ENCODE data around the gene CDHR4. TPM values are rescaled to one million over a fixed set of nuclear protein-coding genes. Genes with fewer than 3 reads are reported as not detected.

Gene CDHR4
- total RNA-seq, 3 donors from 2014 or later: not detected

GRCh38 chr3:49794431-49794830 lies 5.2 kb downstream of the CDHR4 start:
- H3K9me3 ChIP-seq: no peaks in the 10 kb centered on the region
- TF ChIP-seq CTCF (IDR thresholded peaks at IDR 0.05) (no peak), POLR2AphosphoS5 (IDR thresholded peaks at IDR 0.05) (no peak)
- H3K27me3 ChIP-seq: no peaks in the 10 kb centered on the region
- no peak for DNase-seq (ENCODE audit: low spot score in 2 of 2)
- H3K4me1 ChIP-seq: no peaks in the 10 kb centered on the region
- H3K27ac ChIP-seq: no peak overlapping the region
- intact Hi-C loops (cut with DNase I; ENCODE audit: low total_unique reads): no loop called here
- H3K4me3 ChIP-seq: no peak overlapping the region
- no peaks in the 10 kb centered on the region for H3K36me3 ChIP-seq

- intact Hi-C loops (cut with DNase I; ENCODE audit: low total_unique reads): no loop called here
- Histone ChIP-seq H3K4me3 (no peak overlapping the region), H3K27me3 (no peaks in the 10 kb centered on the region), H3K9me3 (no peaks in the 10 kb centered on the region), H3K27ac (no peak overlapping the region), H3K36me3 (no peaks in the 10 kb centered on the region), H3K4me1 (no peaks in the 10 kb centered on the region)
- no peak for DNase-seq (ENCODE audit: low spot score in 2 of 2)
- TF ChIP-seq CTCF (IDR thresholded peaks at IDR 0.05): no peak
- TF ChIP-seq POLR2AphosphoS5 (IDR thresholded peaks at IDR 0.05): no peak
- TF ChIP-seq POLR2A (IDR thresholded peaks at IDR 0.05): no peak
Observed at GRCh38 chr3:49793486-49794085, 6.1 kb downstream of the CDHR4 start.

- H3K27me3 ChIP-seq: no peaks in the 10 kb centered on the region
- H3K4me3 ChIP-seq: no peak overlapping the region
- H3K27ac ChIP-seq: no peak overlapping the region
- H3K36me3 ChIP-seq: no peaks in the 10 kb centered on the region
- no peaks in the 10 kb centered on the region for H3K9me3 ChIP-seq
- TF ChIP-seq CTCF (IDR thresholded peaks at IDR 0.05): no peak
- no peak for TF ChIP-seq POLR2AphosphoS5 (IDR thresholded peaks at IDR 0.05)
- TF ChIP-seq POLR2A (IDR thresholded peaks at IDR 0.05): no peak
- no peaks in the 10 kb centered on the region for H3K4me1 ChIP-seq
- no peak for DNase-seq (ENCODE audit: low spot score in 2 of 2)
- intact Hi-C loops (cut with DNase I; ENCODE audit: low total_unique reads): no loop called here
Observed at GRCh38 chr3:49792371-49793150, 7.1 kb downstream of the CDHR4 start.

- Histone ChIP-seq H3K27me3 (no peaks in the 10 kb centered on the region), H3K4me3 (no peak overlapping the region), H3K4me1 (no peaks in the 10 kb centered on the region), H3K36me3 (no peaks in the 10 kb centered on the region), H3K27ac (no peak overlapping the region), H3K9me3 (no peaks in the 10 kb centered on the region)
- no peak for TF ChIP-seq POLR2AphosphoS5 (IDR thresholded peaks at IDR 0.05)
- no peak for TF ChIP-seq POLR2A (IDR thresholded peaks at IDR 0.05)
- no peak for TF ChIP-seq CTCF (IDR thresholded peaks at IDR 0.05)
- intact Hi-C loops (cut with DNase I; ENCODE audit: low total_unique reads): no loop called here
- DNase-seq (ENCODE audit: low spot score in 2 of 2): no peak
Observed at GRCh38 chr3:49791571-49791970, 8.1 kb downstream of the CDHR4 start.

- intact Hi-C loops (cut with DNase I; ENCODE audit: low total_unique reads): no loop called here
- Histone ChIP-seq H3K27me3 (no peaks in the 10 kb centered on the region), H3K4me1 (no peaks in the 10 kb centered on the region), H3K27ac (no peak overlapping the region), H3K9me3 (no peaks in the 10 kb centered on the region), H3K36me3 (no peaks in the 10 kb centered on the region), H3K4me3 (no peak overlapping the region)
- TF ChIP-seq POLR2AphosphoS5 (IDR thresholded peaks at IDR 0.05): no peak
- no peak for TF ChIP-seq CTCF (IDR thresholded peaks at IDR 0.05)
- TF ChIP-seq POLR2A (IDR thresholded peaks at IDR 0.05): no peak
- DNase-seq (ENCODE audit: low spot score in 2 of 2): no peak
Observed at GRCh38 chr3:49790626-49791411, 8.9 kb downstream of the CDHR4 start.
